Motor neuron (in vitro differentiated cells): ENCODE data around the gene LST1. TPM values are rescaled to one million over a fixed set of nuclear protein-coding genes. Genes with fewer than 3 reads are reported as not detected.

ENCODE experiments used
- ATAC-seq, 8 experiments: fragments of 200-7000 bp; cut with Tn5 transposase; replicated peaks in 6 of 8; 2 replicates each; pipeline ENCODE4 v1.8.0; 2021; ENCODE audit warnings: mild to moderate bottlenecking in 8 of 8, moderate library complexity in 8 of 8
- H3K27ac ChIP-seq, 2 donors: fragments of 250-450 bp; sonication (Bioruptor Pico); 2 replicates each; pipeline ENCODE4 v1.9.0; 2021; ENCODE audit warnings: antibody characterized with exemption in 2 of 2, mild to moderate bottlenecking in 2 of 2, moderate library complexity in 1 of 2
- H3K4me1 ChIP-seq, 2 donors: fragments of 250-450 bp; sonication (Bioruptor Pico); replicated peaks in 1 of 2; 2 replicates each; pipeline ENCODE4 v1.6.1; 2021; ENCODE audit warnings: antibody characterized with exemption in 2 of 2, mild to moderate bottlenecking in 2 of 2, moderate library complexity in 1 of 2
- H3K4me3 ChIP-seq, 5 donors: fragments of 250-450 bp; sonication (Bioruptor Pico); 2 replicates each; pipeline ENCODE4 v1.9.0; 2021; ENCODE audit warnings: antibody characterized with exemption in 5 of 5, mild to moderate bottlenecking in 5 of 5, moderate library complexity in 4 of 5
- WGBS, 10 experiments: fragments of 450-650 bp; shearing (Covaris generic); methylation state at CpG; one replicate each; pipeline ENCODE4 v1.0.0; 2022; 5-methylcytosine and 5-hydroxymethylcytosine counted together
- in situ Hi-C, 9 experiments: fragments of 400-800 bp; cut with MboI; loops; one replicate each; pipeline ENCODE4 v1.15.0; 2021; ENCODE audit warnings: low sequenced_read_pairs in 9 of 9, low pct_unique_long_range_greater_than_20kb in 2 of 9; ENCODE audit not compliant: unreplicated experiment in 9 of 9
- total RNA-seq, 8 experiments: library from RNA; unstranded; fragments of 300-600 nt; gene quantifications; 2 replicates each; pipeline versions ENCODE4 v1.2.3 to v1.2.4, GENCODE V29; 2022

LST1 gene
- total RNA-seq, 8 experiments from 2014 or later = 0.21 to 2.6 (median 0.63) TPM; not detected in 1

DNA sequence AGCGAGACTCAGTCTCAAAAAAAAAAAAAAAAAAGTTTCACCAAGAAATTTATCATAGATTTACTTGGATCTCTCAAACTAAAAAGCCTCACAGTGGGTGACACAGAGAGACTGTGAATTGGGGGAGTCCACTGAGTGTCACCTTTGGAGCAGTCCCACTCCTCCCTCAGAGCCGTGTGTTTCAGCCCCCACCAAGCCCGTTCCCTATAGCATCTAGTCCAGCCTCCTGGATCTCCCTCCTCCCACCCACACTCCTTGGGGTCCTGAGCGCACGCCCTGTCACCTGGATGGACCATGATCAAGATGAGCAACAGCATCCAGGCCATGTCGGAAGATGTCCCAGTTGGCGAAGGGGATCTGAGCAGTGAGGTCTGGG, 6.3 kb downstream of the LST1 start:
- no peak for ATAC-seq
- Histone ChIP-seq H3K27ac (no peak overlapping the region), H3K4me3 (no peak overlapping the region), H3K4me1 (no peaks in the 10 kb centered on the region)
- in situ Hi-C loops = loop anchor here in 2 of 9 experiments (10.0 kb wide), 1 partner anchor 48 kb away; the partner anchor contains the start of genes ATP6V1G2 (in 2 of the 2), DDX39B (in 2 of the 2) and NFKBIL1 (in 2 of the 2)
- WGBS, 10 experiments = 76 to 100% (median 80%) methylated on average over 1 to 5 of the region's 7 CpGs; no CpG with 5 or more reads in 5 of the 10 experiments

- Histone ChIP-seq H3K4me1 (no peaks in the 10 kb centered on the region), H3K27ac (no peak overlapping the region), H3K4me3 (no peak overlapping the region)
- in situ Hi-C loops = loop anchor here in 2 of 9 experiments (10.0 kb wide), 1 partner anchor 52 kb away; the partner anchor contains the start of genes ATP6V1G2 (in 2 of the 2), DDX39B (in 2 of the 2) and NFKBIL1 (in 2 of the 2)
- ATAC-seq = peak in 4 of 8 experiments; percentile 24 to 77 (median 42)
- WGBS, 10 experiments = 0 to 50% (median 20%) methylated on average over 1 to 2 of the region's 2 CpGs; no CpG with 5 or more reads in 3 of the 10 experiments
Observed at GRCh38 chr6:31597006-31597405, 10.9 kb downstream of the LST1 start.

- WGBS, 10 experiments = 17 to 100% (median 100%) methylated on average over 1 of the region's 1 CpG; no CpG with 5 or more reads in 5 of the 10 experiments
Observed at GRCh38 chr6:31607317-31607716, 21.2 kb downstream of the LST1 start.

DNA sequence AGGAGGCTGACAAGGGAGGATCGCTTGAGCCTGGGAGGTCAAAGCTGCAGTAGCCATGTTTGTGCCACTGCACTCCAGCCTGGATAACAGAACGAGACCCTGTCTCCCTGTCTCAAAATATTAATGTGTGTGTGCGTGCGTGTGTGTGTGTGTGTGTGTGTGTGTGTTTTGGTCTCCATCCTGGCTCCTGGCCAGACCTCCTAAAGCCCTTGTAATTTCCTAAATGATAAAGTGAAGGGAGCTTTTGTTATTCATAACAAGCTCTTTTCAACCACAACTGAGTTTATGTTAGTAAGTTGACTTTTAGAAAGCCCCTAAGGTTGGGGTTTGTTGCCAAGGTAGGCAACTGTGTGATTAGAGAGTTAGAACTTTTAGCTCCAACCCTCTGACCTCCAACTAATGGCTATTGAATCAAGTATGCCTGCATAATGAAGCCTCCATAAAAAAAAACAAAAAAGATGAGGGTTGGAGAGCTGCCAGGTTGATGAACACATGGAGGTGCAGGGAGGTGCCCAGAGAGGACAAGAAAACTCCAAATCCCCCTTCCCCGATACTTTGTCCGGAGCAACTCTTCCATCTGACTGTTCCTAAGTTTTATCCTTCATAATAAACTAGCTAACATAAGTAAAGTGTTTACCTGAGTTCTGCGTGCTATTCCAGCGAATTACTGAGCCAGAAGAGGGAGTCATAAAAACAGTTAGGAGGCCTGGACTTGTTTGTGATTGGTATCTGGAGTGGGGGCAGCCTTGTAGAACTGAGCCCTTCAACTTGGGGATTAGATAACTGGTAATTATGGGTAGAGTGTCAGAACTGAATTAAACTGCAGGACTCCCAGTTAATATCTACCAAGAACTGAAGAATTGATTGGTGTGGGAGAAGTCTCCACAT, 23.7 kb downstream of the LST1 start:
- Histone ChIP-seq H3K27ac (no peak overlapping the region), H3K4me1 (no peaks in the 10 kb centered on the region), H3K4me3 (no peak overlapping the region)
- peak in 3 of 8 experiments; percentile 52 to 82 (median 65) for ATAC-seq
- 60 to 100% (median 84%) methylated on average over 1 to 7 of the region's 8 CpGs for WGBS, 10 experiments
- in situ Hi-C loops = no loop called here

More at GRCh38 chr6:31607317-31607716, 21.2 kb downstream of the LST1 start:
- no peak overlapping the region for H3K27ac ChIP-seq
- no peaks in the 10 kb centered on the region for H3K4me1 ChIP-seq
- H3K4me3 ChIP-seq = no peak overlapping the region
- in situ Hi-C loops = no loop called here
- no peak for ATAC-seq

GRCh38 chr6:31610968-31611367, 24.9 kb downstream of the LST1 start:
- H3K4me3 ChIP-seq = no peak overlapping the region
- ATAC-seq = peak in 2 of 8 experiments; percentile 34 to 51
- 3 to 100% (median 65%) methylated on average over 1 to 4 of the region's 4 CpGs; no CpG with 5 or more reads in 4 of the 10 experiments for WGBS, 10 experiments
- H3K27ac ChIP-seq = no peak overlapping the region
- in situ Hi-C loops = no loop called here
- no peaks in the 10 kb centered on the region for H3K4me1 ChIP-seq

DNA sequence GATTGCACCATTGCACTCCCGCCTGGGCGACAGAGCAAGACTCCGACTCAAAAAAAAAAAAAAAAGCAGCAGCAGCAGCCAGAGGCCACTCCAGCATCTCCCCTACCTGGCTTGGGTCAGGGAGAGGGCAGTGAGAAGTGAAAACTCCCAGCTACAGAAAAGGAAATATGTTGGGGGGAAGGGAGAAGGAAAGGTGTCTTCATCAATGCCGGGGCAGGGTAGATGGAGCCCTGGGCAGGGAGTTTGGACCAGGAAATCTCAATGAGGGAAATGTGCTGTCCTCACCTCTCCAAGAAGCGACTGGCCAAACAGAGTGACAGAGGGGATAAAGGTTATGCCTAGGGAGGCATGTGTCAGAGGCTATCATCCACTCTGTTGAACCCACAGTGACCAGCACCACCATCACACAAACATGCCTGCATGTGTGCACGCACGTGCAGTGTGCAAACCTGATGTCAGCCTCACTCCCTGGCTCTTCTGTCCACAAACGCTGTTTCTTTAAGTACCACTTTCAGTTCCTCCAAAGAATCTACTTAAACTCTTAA, 28.1 kb downstream of the LST1 start:
- no peaks in the 10 kb centered on the region for H3K4me1 ChIP-seq
- H3K4me3 ChIP-seq = no peak overlapping the region
- ATAC-seq = no peak
- no peak overlapping the region for H3K27ac ChIP-seq
- WGBS, 10 experiments = 77 to 100% (median 88%) methylated on average over 1 to 8 of the region's 8 CpGs; no CpG with 5 or more reads in 2 of the 10 experiments
- in situ Hi-C loops = no loop called here

GRCh38 chr6:31614684-31615578, 28.9 kb downstream of the LST1 start, which contains the start of gene AIF1:
AIF1 (plus strand) TSS chr6:31615234; CDS start chr6:31615330, 96 bp downstream.
- H3K27ac ChIP-seq = no peak within 1 kb of the TSS
- no peak within 1 kb of the TSS for H3K4me3 ChIP-seq
- WGBS, 10 experiments = 74 to 100% (median 84%) methylated on average over 1 to 4 of the region's 6 CpGs; no CpG with 5 or more reads in 4 of the 10 experiments
- no peak for ATAC-seq
- in situ Hi-C loops = no loop called here
- H3K4me1 ChIP-seq = no peaks in the 10 kb centered on the region

DNA sequence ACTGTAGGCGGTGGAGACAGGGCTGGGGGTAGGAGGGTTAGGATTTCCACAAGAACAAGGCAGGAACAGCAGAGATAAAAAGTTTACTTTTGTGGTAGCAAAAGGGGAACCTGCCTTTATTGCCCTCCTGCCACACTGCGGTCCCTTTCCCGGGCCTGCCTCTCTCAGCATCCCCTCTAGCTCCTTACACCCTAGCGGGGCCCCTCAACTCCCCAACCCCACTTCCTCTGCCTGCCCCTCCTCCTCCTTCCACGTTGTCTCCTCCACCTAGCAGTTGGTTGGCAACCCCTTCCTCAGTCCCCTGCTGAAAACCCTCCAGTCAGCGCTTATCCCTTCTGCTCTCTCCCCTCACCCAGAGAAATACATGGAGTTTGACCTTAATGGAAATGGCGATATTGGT, 29.7 kb downstream of the LST1 start:
- 100% methylated on average over 1 of the region's 7 CpGs; no CpG with 5 or more reads in 9 of the 10 experiments for WGBS, 10 experiments
- H3K4me1 ChIP-seq = no peaks in the 10 kb centered on the region
- no peak for ATAC-seq
- H3K27ac ChIP-seq = no peak overlapping the region
- no peak overlapping the region for H3K4me3 ChIP-seq
- in situ Hi-C loops = no loop called here

GRCh38 chr6:31617010-31617409, 30.9 kb downstream of the LST1 start:
- Histone ChIP-seq H3K4me1 (no peaks in the 10 kb centered on the region), H3K4me3 (no peak overlapping the region), H3K27ac (no peak overlapping the region)
- in situ Hi-C loops = no loop called here
- 55 to 100% (median 67%) methylated on average over 1 to 2 of the region's 2 CpGs; no CpG with 5 or more reads in 5 of the 10 experiments for WGBS, 10 experiments
- ATAC-seq = no peak

GRCh38 chr6:31619805-31620585, 33.9 kb downstream of the LST1 start:
- ATAC-seq = peak; percentile 82 to 91 (median 90)
- in situ Hi-C loops = no loop called here
- peaks cover 7 to 9% of the 10 kb centered on the region in 2 donors for H3K4me1 ChIP-seq
- 0 to 20% (median 1%) methylated on average over 2 to 22 of the region's 50 CpGs; no CpG with 5 or more reads in 1 of the 10 experiments for WGBS, 10 experiments
- H3K27ac ChIP-seq = peak overlapping the region; percentile 97 to 98
- H3K4me3 ChIP-seq = peak overlapping the region; percentile 58 to 91 (median 85)

DNA sequence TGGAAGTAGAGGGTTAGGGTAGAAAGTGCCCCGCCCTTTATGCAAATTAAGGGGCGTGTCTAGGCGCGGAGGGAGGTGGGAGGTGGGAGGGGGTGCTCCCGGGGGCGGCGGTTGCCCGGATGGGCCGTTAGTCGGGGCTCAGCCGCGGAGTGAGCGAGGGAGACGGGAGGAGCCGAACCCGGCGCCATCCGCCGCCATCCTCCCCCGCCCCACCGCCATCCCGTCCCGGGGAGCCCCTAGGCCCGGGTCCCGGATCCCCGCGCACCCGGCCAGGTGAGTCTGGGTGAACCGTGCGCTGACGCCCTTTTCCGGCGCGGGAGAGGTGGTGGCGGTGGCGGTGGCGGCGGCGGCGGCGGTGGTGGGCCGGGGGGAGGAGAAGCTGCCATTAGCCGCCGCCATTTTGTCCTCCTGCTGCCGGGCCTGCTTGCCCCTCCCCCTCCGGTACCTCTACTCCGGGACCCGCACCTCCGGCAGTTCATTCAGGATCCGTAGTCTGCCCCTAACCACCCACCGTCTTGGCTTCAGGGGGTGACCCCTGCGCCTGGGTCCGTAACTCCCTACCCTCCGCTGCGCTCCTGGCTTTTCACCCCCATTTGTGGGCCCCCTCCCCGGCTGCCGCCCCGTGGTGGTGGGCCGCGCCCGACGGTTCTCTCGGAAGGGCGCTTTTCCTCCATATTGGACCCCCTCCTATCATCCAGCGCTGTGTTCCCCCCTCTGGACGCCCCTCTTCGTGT, 34.7 kb downstream of the LST1 start, which contains the start of gene PRRC2A:
PRRC2A (plus strand) TSS at position 130 of the 734 bp plus-strand sequence. CDS start 2,075 bp downstream, outside the sequence.
- in situ Hi-C loops = no loop called here
- peak; percentile 16 to 75 (median 70) for ATAC-seq
- WGBS, 10 experiments = 0% methylated on average over 3 to 4 of the region's 67 CpGs; no CpG with 5 or more reads in 6 of the 10 experiments
- H3K27ac ChIP-seq = peak within 1 kb of the TSS; percentile 97 to 98
- H3K4me1 ChIP-seq = peaks cover 7 to 9% of the 10 kb centered on the region in 2 donors
- peak within 1 kb of the TSS; percentile 58 to 91 (median 85) for H3K4me3 ChIP-seq
